ENCODE data around the gene MRPL22. TPM values are rescaled to one million over a fixed set of nuclear protein-coding genes. Genes with fewer than 3 reads are reported as not detected.

The MRPL22 gene
- total RNA-seq, 1 donor from 2014 or later, result 31.4 TPM

DNA sequence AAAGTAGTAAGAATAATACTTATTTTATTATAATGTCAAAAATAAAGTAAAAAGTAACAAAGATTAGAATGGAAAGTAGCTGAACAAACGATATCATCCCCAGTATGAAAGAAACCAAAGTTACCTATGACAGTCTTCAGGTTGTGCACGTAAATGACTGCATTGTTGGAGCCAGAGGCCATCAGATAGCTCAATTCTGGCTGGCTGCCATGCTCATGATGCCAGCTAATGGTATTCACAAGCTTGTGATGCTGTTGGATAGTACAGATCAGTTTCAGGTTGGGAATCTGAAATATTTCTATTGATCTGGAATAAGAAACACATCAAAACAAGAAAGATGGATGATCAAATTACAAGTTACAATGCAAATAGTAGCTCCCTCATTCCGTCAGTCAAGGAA lies 24.0 kb upstream of the MRPL22 start:
- no peak for DNase-seq
- H3K27me3 ChIP-seq, result no peaks in the 10 kb centered on the region
- no peaks in the 10 kb centered on the region for H3K4me1 ChIP-seq
- H3K9me3 ChIP-seq, result no peaks in the 10 kb centered on the region
- no peak for ATAC-seq
- H3K36me3 ChIP-seq, result peaks cover 86% of the 10 kb centered on the region
- no peak overlapping the region for H3K4me3 ChIP-seq
- TF ChIP-seq, protein P1, sequence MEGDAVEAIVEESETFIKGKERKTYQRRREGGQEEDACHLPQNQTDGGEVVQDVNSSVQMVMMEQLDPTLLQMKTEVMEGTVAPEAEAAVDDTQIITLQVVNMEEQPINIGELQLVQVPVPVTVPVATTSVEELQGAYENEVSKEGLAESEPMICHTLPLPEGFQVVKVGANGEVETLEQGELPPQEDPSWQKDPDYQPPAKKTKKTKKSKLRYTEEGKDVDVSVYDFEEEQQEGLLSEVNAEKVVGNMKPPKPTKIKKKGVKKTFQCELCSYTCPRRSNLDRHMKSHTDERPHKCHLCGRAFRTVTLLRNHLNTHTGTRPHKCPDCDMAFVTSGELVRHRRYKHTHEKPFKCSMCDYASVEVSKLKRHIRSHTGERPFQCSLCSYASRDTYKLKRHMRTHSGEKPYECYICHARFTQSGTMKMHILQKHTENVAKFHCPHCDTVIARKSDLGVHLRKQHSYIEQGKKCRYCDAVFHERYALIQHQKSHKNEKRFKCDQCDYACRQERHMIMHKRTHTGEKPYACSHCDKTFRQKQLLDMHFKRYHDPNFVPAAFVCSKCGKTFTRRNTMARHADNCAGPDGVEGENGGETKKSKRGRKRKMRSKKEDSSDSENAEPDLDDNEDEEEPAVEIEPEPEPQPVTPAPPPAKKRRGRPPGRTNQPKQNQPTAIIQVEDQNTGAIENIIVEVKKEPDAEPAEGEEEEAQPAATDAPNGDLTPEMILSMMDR (IDR thresholded peaks at IDR 0.05), result no peak
- intact Hi-C loops (cut with DNase I), result no loop called here
- H3K27ac ChIP-seq, result no peak overlapping the region

DNA sequence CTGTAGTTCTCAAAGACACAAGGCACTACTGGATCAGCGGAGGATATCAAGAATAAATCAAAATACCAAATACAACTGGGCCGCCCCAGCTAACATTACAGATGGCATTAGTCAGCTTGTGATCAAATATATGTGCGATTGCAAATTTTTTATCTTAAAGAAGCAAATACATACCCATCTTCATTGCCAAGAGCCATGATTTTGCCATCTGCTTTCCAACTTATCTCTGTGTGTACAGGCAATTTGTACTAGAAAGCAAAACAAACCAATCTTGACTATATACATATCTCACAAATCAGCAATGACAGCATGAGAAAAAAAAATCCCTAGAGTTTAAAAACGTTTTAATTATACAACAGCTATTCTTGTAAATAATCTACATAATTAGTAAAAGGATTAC lies 23.1 kb upstream of the MRPL22 start:
- no peak overlapping the region for H3K27ac ChIP-seq
- peaks cover 86% of the 10 kb centered on the region for H3K36me3 ChIP-seq
- DNase-seq (no peak), ATAC-seq (no peak)
- no peak overlapping the region for H3K4me3 ChIP-seq
- no peaks in the 10 kb centered on the region for H3K9me3 ChIP-seq
- H3K4me1 ChIP-seq, result no peaks in the 10 kb centered on the region
- no peaks in the 10 kb centered on the region for H3K27me3 ChIP-seq
- TF ChIP-seq, protein P1 (IDR thresholded peaks at IDR 0.05), result no peak
- intact Hi-C loops (cut with DNase I), result no loop called here

DNA sequence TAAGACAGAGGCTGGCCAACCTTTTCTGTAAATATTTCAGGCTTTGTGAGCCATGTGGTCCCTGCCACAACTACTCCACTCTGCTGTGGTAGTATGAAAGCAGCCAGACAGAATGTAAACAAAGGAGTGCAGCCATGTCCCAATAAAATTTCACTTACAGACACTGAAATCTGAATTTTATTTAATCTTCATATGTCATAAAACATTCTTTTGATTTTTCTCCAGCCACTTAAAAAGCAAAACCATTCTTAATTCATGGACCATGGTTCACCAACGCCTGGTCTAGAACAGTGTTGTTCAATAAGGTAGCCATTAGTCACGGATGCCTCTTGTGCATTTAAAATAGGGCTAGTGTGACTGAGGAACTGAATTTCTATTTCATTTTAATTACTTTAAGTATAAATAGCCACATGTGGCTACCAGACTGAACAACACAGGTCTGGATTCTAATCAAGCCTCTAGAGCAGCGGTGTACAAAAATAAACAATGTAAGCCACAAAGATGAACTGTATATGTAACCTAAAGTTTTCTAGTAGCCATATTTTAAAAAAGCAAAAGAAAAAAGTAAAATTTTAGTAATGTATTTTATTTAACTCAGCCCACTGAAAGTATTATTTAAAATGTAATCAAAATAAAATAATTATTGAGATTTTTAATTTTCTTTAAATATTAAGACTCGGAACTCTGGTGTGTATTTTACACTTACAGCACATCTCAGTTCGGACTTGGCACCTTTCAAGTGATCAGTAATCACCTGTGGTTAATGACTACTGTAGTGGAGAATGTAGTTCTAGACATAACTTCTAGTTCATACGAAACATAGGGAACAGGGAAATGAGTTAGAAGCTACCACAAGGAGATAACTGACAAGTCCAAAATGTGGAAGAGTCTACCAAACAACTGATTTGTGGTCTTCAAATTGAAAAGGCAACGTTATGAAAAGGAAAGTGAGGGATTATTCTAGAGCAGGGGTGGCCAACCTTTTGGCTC lies 17.1 kb upstream of the MRPL22 start:
- H3K4me3 ChIP-seq, result no peak overlapping the region
- intact Hi-C loops (cut with DNase I), result no loop called here
- peaks cover 91% of the 10 kb centered on the region for H3K36me3 ChIP-seq
- H3K27ac ChIP-seq, result no peak overlapping the region
- no peaks in the 10 kb centered on the region for H3K4me1 ChIP-seq
- no peaks in the 10 kb centered on the region for H3K27me3 ChIP-seq
- ATAC-seq (no peak), DNase-seq (no peak)
- TF ChIP-seq, protein P1 (IDR thresholded peaks at IDR 0.05), result no peak
- H3K9me3 ChIP-seq, result no peaks in the 10 kb centered on the region

DNA sequence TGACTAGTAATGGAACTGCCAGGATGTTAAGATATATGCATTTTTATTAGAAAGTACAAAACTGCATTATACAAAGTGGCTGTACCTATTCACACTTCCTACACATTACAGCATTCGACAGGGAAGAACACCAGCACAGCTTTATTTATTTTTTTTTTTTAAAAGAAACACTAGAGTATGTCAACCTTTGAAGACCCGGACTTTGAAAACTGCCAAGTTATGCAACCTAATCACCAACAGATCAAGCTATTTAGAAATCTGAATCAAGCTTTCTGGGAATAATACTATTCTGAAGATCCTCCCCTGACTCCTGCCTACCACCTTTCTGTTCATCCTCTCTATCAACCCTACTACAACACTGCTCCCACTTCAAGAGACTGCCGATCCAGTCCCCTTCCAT lies 7.3 kb upstream of the MRPL22 start:
- Histone ChIP-seq H3K4me1 (peaks cover 12% of the 10 kb centered on the region), H3K9me3 (no peaks in the 10 kb centered on the region), H3K27ac (no peak overlapping the region), H3K36me3 (peaks cover 41% of the 10 kb centered on the region), H3K4me3 (no peak overlapping the region), H3K27me3 (no peaks in the 10 kb centered on the region)
- no peak for ATAC-seq
- intact Hi-C loops (cut with DNase I), result no loop called here
- TF ChIP-seq, protein P1 (IDR thresholded peaks at IDR 0.05), result no peak
- DNase-seq, result no peak

GRCh38 chr5:154934881-154935280 lies 6.0 kb upstream of the MRPL22 start:
- peaks cover 15% of the 10 kb centered on the region for H3K4me1 ChIP-seq
- H3K36me3 ChIP-seq, result peaks cover 32% of the 10 kb centered on the region
- no peak overlapping the region for H3K27ac ChIP-seq
- H3K4me3 ChIP-seq, result no peak overlapping the region
- no peaks in the 10 kb centered on the region for H3K9me3 ChIP-seq
- no peak for ATAC-seq
- no peaks in the 10 kb centered on the region for H3K27me3 ChIP-seq
- intact Hi-C loops (cut with DNase I), result no loop called here
- TF ChIP-seq, protein P1 (IDR thresholded peaks at IDR 0.05), result no peak
- no peak for DNase-seq
